H1 (cell line): ENCODE data around the gene AFG1L. TPM values are rescaled to one million over a fixed set of nuclear protein-coding genes. Genes with fewer than 3 reads are reported as not detected.

Source experiments
- CTCF ChIA-PET: fragments of 300-600 bp; sonication (Branson Sonifier 250); formaldehyde crosslinking; loops from one replicate; lab custom pipeline; 2021; ENCODE audit not compliant: partially characterized antibody; lab: Charles Lee
- POLR2A ChIA-PET: fragments of 300-600 bp; sonication (Branson Sonifier 250); formaldehyde crosslinking; loops from one replicate; lab custom pipeline; 2021; ENCODE audit warnings: inconsistent platforms; ENCODE audit not compliant: partially characterized antibody; lab: Charles Lee
- DNase-seq, 2 experiments: peaks; one replicate each; pipeline versions ENCODE4 v3.0.0 to v3.0.0-alpha.2; 2010 to 2022; ENCODE audit warnings: low spot score in 2 of 2, low read depth in 1 of 2, mixed read lengths in 1 of 2
- FAIRE-seq: peaks from 2 replicates; lab custom pipeline; 2011; peaks lifted over from hg19 to GRCh38; lab: Jason Lieb, UNC
- H2AFZ ChIP-seq: 2 replicates; pipeline ENCODE4 v1.8.1; 2012; ENCODE audit warnings: low read length, inconsistent platforms
- H2AK5ac ChIP-seq: 2 replicates; pipeline ENCODE4 v1.6.1; 2013; ENCODE audit warnings: low read depth, low read length
- H2BK120ac ChIP-seq: replicated peaks from 2 replicates; pipeline ENCODE3; 2013; ENCODE audit warnings: low read depth, low read length, inconsistent platforms
- H2BK12ac ChIP-seq: 2 replicates; pipeline ENCODE4 v1.6.1; 2013; ENCODE audit warnings: low read depth, low read length
- H2BK15ac ChIP-seq: 2 replicates; pipeline ENCODE4 v1.6.1; 2013; ENCODE audit warnings: low read length
- H2BK20ac ChIP-seq: 2 replicates; pipeline ENCODE4 v1.6.1; 2013; ENCODE audit warnings: low read length
- H2BK5ac ChIP-seq: 2 replicates; pipeline ENCODE4 v1.6.1; 2013; ENCODE audit warnings: low read depth, low read length
- H3K14ac ChIP-seq: 2 replicates; pipeline ENCODE4 v1.6.1; 2013; ENCODE audit warnings: inconsistent platforms; ENCODE audit not compliant: insufficient read length
- H3K18ac ChIP-seq: 2 replicates; pipeline ENCODE4 v1.6.1; 2013; ENCODE audit warnings: low read length; ENCODE audit errors: extremely low read depth
- H3K23ac ChIP-seq: 2 replicates; pipeline ENCODE4 v1.6.1; 2013; ENCODE audit warnings: inconsistent platforms; ENCODE audit not compliant: insufficient read length
- H3K23me2 ChIP-seq: 2 replicates; pipeline ENCODE4 v1.6.1; 2013; ENCODE audit warnings: low read depth, low read length
- H3K27ac ChIP-seq: 2 replicates; pipeline ENCODE4 v1.6.1; 2011; ENCODE audit warnings: low read depth, low read length, inconsistent platforms
- H3K27me3 ChIP-seq, 4 experiments: replicated peaks in 1 of 4; 1 replicate in 1 of 4; 2 replicates in 3 of 4; pipeline versions ENCODE4 v1.6.1 to v1.8.1; 2011 to 2013; ENCODE audit warnings: low read length in 3 of 4, mild to moderate bottlenecking in 3 of 4, inconsistent platforms in 2 of 4, mixed read lengths in 2 of 4, moderate library complexity in 1 of 4; ENCODE audit not compliant: control insufficient read depth in 3 of 4, insufficient read depth in 3 of 4; ENCODE audit errors: extremely low read depth in 1 of 4
- H3K36me3 ChIP-seq, 4 experiments: 2 replicates each; pipeline versions ENCODE4 v1.6.1 to v1.8.1; 2011 to 2013; ENCODE audit warnings: mild to moderate bottlenecking in 4 of 4, low read length in 3 of 4, moderate library complexity in 2 of 4, control low read depth in 1 of 4, inconsistent platforms in 1 of 4; ENCODE audit not compliant: insufficient read depth in 4 of 4, control insufficient read depth in 2 of 4
- H3K4ac ChIP-seq: replicated peaks from 2 replicates; pipeline ENCODE3; 2013; ENCODE audit warnings: low read length, low read depth, mixed read lengths, inconsistent platforms; ENCODE audit not compliant: insufficient read length
- H3K4me1 ChIP-seq, 4 experiments: replicated peaks in 1 of 4; 1 replicate in 1 of 4; 2 replicates in 3 of 4; pipeline versions ENCODE4 v1.6.1 to v1.8.1; 2011 to 2013; ENCODE audit warnings: low read length in 3 of 4, inconsistent platforms in 2 of 4, mixed read lengths in 1 of 4; ENCODE audit not compliant: insufficient read depth in 4 of 4, control insufficient read depth in 3 of 4
- H3K4me2 ChIP-seq, 2 experiments: 2 replicates each; pipeline versions ENCODE4 v1.6.1 to v1.8.1; 2011 to 2013; ENCODE audit warnings: low read depth in 2 of 2, low read length in 2 of 2, control low read depth in 1 of 2, inconsistent platforms in 1 of 2, mild to moderate bottlenecking in 1 of 2; ENCODE audit not compliant: insufficient read depth in 1 of 2
- H3K4me3 ChIP-seq, 4 experiments: fragments of 200-600, 300-600 bp in 1 of 4; sonication (generic), shearing (Covaris generic), sonication (Bioruptor Twin) in 1 of 4; 2 replicates each; pipeline versions ENCODE4 v1.5.1 to v1.8.1; 2011 to 2016; ENCODE audit warnings: low read length in 4 of 4, low read depth in 3 of 4, control low read depth in 2 of 4, inconsistent platforms in 2 of 4, mild to moderate bottlenecking in 2 of 4, mixed read lengths in 1 of 4, moderate library complexity in 1 of 4; ENCODE audit not compliant: insufficient read depth in 2 of 4; ENCODE audit errors: extremely low read depth in 1 of 4
- H3K56ac ChIP-seq: replicated peaks from 2 replicates; pipeline ENCODE3; 2013; ENCODE audit warnings: low read depth, mild to moderate bottlenecking, mixed read lengths, low read length, inconsistent platforms; ENCODE audit not compliant: insufficient read length
- H3K79me1 ChIP-seq: 2 replicates; pipeline ENCODE4 v1.6.1; 2013; ENCODE audit warnings: low read depth, low read length, control low read depth
- H3K79me2 ChIP-seq, 2 experiments: 2 replicates each; pipeline versions ENCODE4 v1.6.1 to v1.8.1; 2012 to 2013; ENCODE audit warnings: low read length in 2 of 2, mild to moderate bottlenecking in 2 of 2, inconsistent platforms in 1 of 2; ENCODE audit not compliant: insufficient read depth in 2 of 2, control insufficient read depth in 1 of 2
- H3K9ac ChIP-seq, 4 experiments: replicated peaks in 1 of 4; 1 replicate in 1 of 4; 2 replicates in 3 of 4; pipeline versions ENCODE4 v1.6.1 to v1.8.1; 2011 to 2013; ENCODE audit warnings: low read depth in 3 of 4, low read length in 3 of 4, control low read depth in 2 of 4, mild to moderate bottlenecking in 2 of 4, moderate library complexity in 2 of 4, inconsistent platforms in 1 of 4; ENCODE audit errors: extremely low read depth in 1 of 4
- H3K9me3 ChIP-seq, 2 experiments: 2 replicates each; pipeline versions ENCODE4 v1.6.1 to v1.8.1; 2012 to 2013; ENCODE audit warnings: mild to moderate bottlenecking in 2 of 2, moderate library complexity in 2 of 2, control low read depth in 1 of 2, inconsistent platforms in 1 of 2, low read depth in 1 of 2, low read length in 1 of 2, mixed read lengths in 1 of 2; ENCODE audit not compliant: insufficient read depth in 2 of 2
- H4K20me1 ChIP-seq, 2 experiments: replicated peaks in 1 of 2; 2 replicates each; pipeline versions ENCODE3 to v1.8.1; 2011 to 2013; ENCODE audit warnings: inconsistent platforms in 2 of 2, low read length in 2 of 2, mild to moderate bottlenecking in 1 of 2; ENCODE audit not compliant: insufficient read depth in 2 of 2, control insufficient read depth in 1 of 2
- H4K5ac ChIP-seq: 2 replicates; pipeline ENCODE4 v1.6.1; 2013; ENCODE audit warnings: low read length, low read depth, mixed read lengths, inconsistent platforms; ENCODE audit not compliant: insufficient read length
- H4K8ac ChIP-seq: 2 replicates; pipeline ENCODE4 v1.8.0; 2013; ENCODE audit warnings: mild to moderate bottlenecking, moderate library complexity, low read length, inconsistent platforms; ENCODE audit not compliant: insufficient read depth; ENCODE audit errors: extremely low read depth
- H4K91ac ChIP-seq: replicated peaks from 2 replicates; pipeline ENCODE3; 2013; ENCODE audit warnings: low read length, mixed read lengths, inconsistent platforms; ENCODE audit not compliant: insufficient read length
- ATF3 ChIP-seq: IDR thresholded peaks from 2 replicates; pipeline ENCODE4 v1.6.1; 2011; ENCODE audit warnings: low read depth, mild to moderate bottlenecking, low read length; ENCODE audit not compliant: insufficient read depth
- EP300 ChIP-seq, 2 experiments: IDR thresholded peaks; 1 replicate in 1 of 2; 2 replicates in 1 of 2; pipeline ENCODE4 v1.6.1; 2011 to 2012; ENCODE audit warnings: low read depth in 2 of 2, low read length in 2 of 2, mild to moderate bottlenecking in 2 of 2, borderline replicate concordance in 1 of 2, inconsistent platforms in 1 of 2, moderate library complexity in 1 of 2
- GABPA ChIP-seq: IDR thresholded peaks from 2 replicates; pipeline ENCODE4 v1.6.1; 2011; ENCODE audit warnings: mild to moderate bottlenecking, low read length, moderate library complexity, borderline replicate concordance; ENCODE audit not compliant: insufficient read depth
- RAD21 ChIP-seq, 2 experiments: IDR thresholded peaks in 1 of 2; conservative IDR thresholded peaks in 1 of 2; 2 replicates each; pipeline ENCODE4 v1.6.1; 2011; ENCODE audit warnings: low read depth in 2 of 2, low read length in 2 of 2, improper control_type of control experiment in 1 of 2, inconsistent platforms in 1 of 2, mild to moderate bottlenecking in 1 of 2, moderate library complexity in 1 of 2
- SIN3A ChIP-seq, 2 experiments: IDR thresholded peaks in 1 of 2; conservative IDR thresholded peaks in 1 of 2; 2 replicates each; pipeline ENCODE4 v1.6.1; 2011 to 2012; ENCODE audit warnings: low read length in 2 of 2, improper control_type of control experiment in 1 of 2, low read depth in 1 of 2, mild to moderate bottlenecking in 1 of 2
- SIX5 ChIP-seq: IDR thresholded peaks from 2 replicates; pipeline ENCODE4 v1.6.1; 2011; ENCODE audit warnings: mild to moderate bottlenecking, low read depth, low read length
- TBP ChIP-seq: IDR thresholded peaks from 2 replicates; pipeline ENCODE4 v1.6.1; 2011; ENCODE audit warnings: low read depth, low read length, improper control_type of control experiment
- ZNF274 ChIP-seq: IDR thresholded peaks from 2 replicates; pipeline ENCODE4 v1.7.0; 2012; ENCODE audit warnings: low read length, borderline replicate concordance; ENCODE audit errors: extremely low read depth
- WGBS, 2 experiments: shearing (Covaris generic) in 1 of 2; methylation state at CpG; one replicate each; pipeline versions ENCODE4 v1.1.6 to v1.1.7; 2013 to 2015; ENCODE audit warnings: low lambda C conversion rate in 2 of 2, mixed read lengths in 2 of 2, inconsistent platforms in 1 of 2, low coverage in 1 of 2, missing lambda C conversion rate in 1 of 2; ENCODE audit not compliant: insufficient replicate concordance in 2 of 2, insufficient coverage in 1 of 2, insufficient read length in 1 of 2; ENCODE audit errors: extremely low coverage in 1 of 2, missing lambda C conversion rate in 1 of 2; 5-methylcytosine and 5-hydroxymethylcytosine counted together
- polyA plus RNA-seq, 7 experiments: library from polyadenylated mRNA; depleted of rRNA in 3 of 7; stranded (reverse) in 5 of 7; unstranded in 2 of 7; fragments of >200 nt in 5 of 7; fragments of 200-250 nt in 2 of 7; gene quantifications; 1 replicate in 5 of 7; 2 replicates in 1 of 7; 4 replicates in 1 of 7; pipeline versions ENCODE4 v1.2.1 to v1.2.3, GENCODE V29; 2011 to 2013; ENCODE audit warnings: missing spikeins in 2 of 7, mixed read lengths in 2 of 7
- total RNA-seq: library from RNA; stranded (reverse); fragmentation: NEBNext Ultra II Directional; extraction: Animal tissue kit (Norgen Biotek cat#: 25700); gene quantifications from 2 replicates; pipeline ENCODE4 v1.2.1, GENCODE V29; 2021

The AFG1L gene
- total and polyA plus RNA-seq, 2 of the 8 experiments (the other 6 are each of a cell fraction or from before 2014, with no cell fraction given): 0.98 to 5.7 TPM

- H3K4me2 ChIP-seq: no peak overlapping the region
- 92% methylated on average over 3 of the region's 3 CpGs; no CpG with 5 or more reads in 1 of the 2 experiments for WGBS, 2 experiments
- H3K23me2 ChIP-seq: no peaks in the 10 kb centered on the region
- no peak overlapping the region for H3K14ac ChIP-seq
- H3K4me3 ChIP-seq: no peak overlapping the region
- H3K27me3 ChIP-seq: no peaks in the 10 kb centered on the region
- H4K91ac ChIP-seq: no peak overlapping the region
- ChIA-PET POLR2A (no interaction called here), CTCF (interaction anchor here (1.2 kb wide), 1 partner anchor 11 kb away, joined by 4 read pairs; no protein-coding TSS in a partner anchor)
- no peak overlapping the region for H3K9ac ChIP-seq
- no peak overlapping the region for H4K8ac ChIP-seq
- H4K5ac ChIP-seq: no peak overlapping the region
- no peaks in the 10 kb centered on the region for H3K9me3 ChIP-seq
- no peaks in the 10 kb centered on the region for H3K79me1 ChIP-seq
- H3K36me3 ChIP-seq: no peaks in the 10 kb centered on the region
- no peak overlapping the region for H2BK15ac ChIP-seq
- no peak overlapping the region for H3K4ac ChIP-seq
- no peak overlapping the region for H2AFZ ChIP-seq
- H3K4me1 ChIP-seq: no peaks in the 10 kb centered on the region
- H2BK5ac ChIP-seq: no peak overlapping the region
- no peaks in the 10 kb centered on the region for H3K79me2 ChIP-seq
- no peak overlapping the region for H2BK20ac ChIP-seq
- FAIRE-seq: no peak
- no peak overlapping the region for H3K18ac ChIP-seq
- no peak overlapping the region for H2BK120ac ChIP-seq
- H3K23ac ChIP-seq: no peak overlapping the region
- no peak overlapping the region for H2BK12ac ChIP-seq
- H3K27ac ChIP-seq: no peak overlapping the region
- DNase-seq: no peak
- H3K56ac ChIP-seq: no peak overlapping the region
- H2AK5ac ChIP-seq: no peak overlapping the region
- no peaks in the 10 kb centered on the region for H4K20me1 ChIP-seq
- TF ChIP-seq RAD21 (IDR thresholded peaks at IDR 0.05 in 1 of 2, conservative IDR thresholded peaks at IDR 0.05 in 1 of 2; ENCODE audit: low read depth in 2 of 2, low read length in 2 of 2) (no peak), SIX5 (no peak), GABPA (no peak), SIN3A (conservative IDR thresholded peaks at IDR 0.05 in 1 of 2, IDR thresholded peaks at IDR 0.05 in 1 of 2; ENCODE audit: low read depth in 1 of 2, low read length in 2 of 2) (no peak), ATF3 (no peak), TBP (no peak), EP300 (IDR thresholded peaks at IDR 0.05; ENCODE audit: borderline replicate concordance in 1 of 2, low read depth in 2 of 2, low read length in 2 of 2) (no peak), ZNF274 (no peak)
Observed at GRCh38 chr6:108501559-108501958, 206.7 kb downstream of the AFG1L start.
